Naive B cell (primary cell): Measurements from ENCODE around the gene JAZF1. TPM values are rescaled to one million over a fixed set of nuclear protein-coding genes. Genes with fewer than 3 reads are reported as not detected.

Source experiments
- ATAC-seq, 2 donors: fragments of 150-1000 bp; cut with Tn5 transposase; 2 replicates each; pipeline ENCODE4 v1.10.0; 2021; ENCODE audit warnings: low read depth in 2 of 2, mild to moderate bottlenecking in 2 of 2, moderate library complexity in 2 of 2
- DNase-seq: peaks from one replicate; pipeline ENCODE4 v3.0.0; 2022
- H3K27ac Mint-ChIP-seq, 6 donors: one replicate each; pipeline ENCODE4 v1.8.0; 2020 to 2022; ENCODE audit warnings: mild to moderate bottlenecking in 6 of 6, mixed read lengths in 6 of 6, moderate library complexity in 5 of 6, inconsistent platforms in 2 of 6
- H3K27me3 Mint-ChIP-seq, 3 donors: one replicate each; pipeline ENCODE4 v1.8.0; 2021 to 2022; ENCODE audit warnings: mixed read lengths in 3 of 3, mild to moderate bottlenecking in 1 of 3
- H3K36me3 Mint-ChIP-seq, 2 donors: one replicate each; pipeline ENCODE4 v1.8.0; 2020 to 2022; ENCODE audit warnings: mixed read lengths in 2 of 2, inconsistent platforms in 1 of 2, mild to moderate bottlenecking in 1 of 2
- H3K4me1 Mint-ChIP-seq, 3 donors: one replicate each; pipeline ENCODE4 v1.8.0; 2020 to 2022; ENCODE audit warnings: mixed read lengths in 3 of 3, inconsistent platforms in 1 of 3, mild to moderate bottlenecking in 1 of 3, moderate library complexity in 1 of 3
- H3K4me3 Mint-ChIP-seq, 8 donors: one replicate each; pipeline ENCODE4 v1.8.0; 2020 to 2022; ENCODE audit warnings: mild to moderate bottlenecking in 8 of 8, mixed read lengths in 8 of 8, moderate library complexity in 8 of 8, inconsistent platforms in 2 of 8
- H3K9me3 Mint-ChIP-seq, 7 donors: one replicate each; pipeline ENCODE4 v1.8.0; 2020 to 2022; ENCODE audit warnings: mixed read lengths in 7 of 7, mild to moderate bottlenecking in 5 of 7, inconsistent platforms in 2 of 7, moderate library complexity in 1 of 7
- polyA plus RNA-seq, 6 donors: library from polyadenylated mRNA; unstranded; fragments of 300-500 nt; fragmentation: Illumina TruSeq; gene quantifications; one replicate each; pipeline ENCODE4 v1.2.3, GENCODE V29; 2021; ENCODE audit warnings: low read depth in 6 of 6

JAZF1 gene
- polyA plus RNA-seq, 6 donors from 2014 or later: 25.4 to 37.7 (median 28.3) TPM

GRCh38 chr7:28078036-28078901 lies 102.3 kb downstream of the JAZF1 start:
- DNase-seq (peak; percentile 45), ATAC-seq (peak in 1 of 2 donors; percentile 40)
- H3K4me3 Mint-ChIP-seq: no peak overlapping the region
- no peaks in the 10 kb centered on the region for H3K36me3 Mint-ChIP-seq
- no peaks in the 10 kb centered on the region for H3K9me3 Mint-ChIP-seq
- H3K4me1 Mint-ChIP-seq: peaks cover 39 to 65% (median 59%) of the 10 kb centered on the region in 3 donors
- no peaks in the 10 kb centered on the region for H3K27me3 Mint-ChIP-seq
- H3K27ac Mint-ChIP-seq: peak overlapping the region in 1 of 6 donors; percentile 36

GRCh38 chr7:28077616-28078015 lies 103.0 kb downstream of the JAZF1 start:
- peak overlapping the region in 2 of 6 donors; percentile 36 to 58 for H3K27ac Mint-ChIP-seq
- no peak overlapping the region for H3K4me3 Mint-ChIP-seq
- no peaks in the 10 kb centered on the region for H3K27me3 Mint-ChIP-seq
- no peaks in the 10 kb centered on the region for H3K9me3 Mint-ChIP-seq
- H3K36me3 Mint-ChIP-seq: no peaks in the 10 kb centered on the region
- ATAC-seq (no peak), DNase-seq (no peak)
- H3K4me1 Mint-ChIP-seq: peaks cover 33 to 63% (median 58%) of the 10 kb centered on the region in 3 donors

- Mint-ChIP-seq H3K4me3 (peak overlapping the region in 1 of 8 donors; percentile 18), H3K27ac (no peak overlapping the region), H3K36me3 (no peaks in the 10 kb centered on the region), H3K9me3 (no peaks in the 10 kb centered on the region), H3K4me1 (peaks cover 26 to 58% (median 50%) of the 10 kb centered on the region in 3 donors), H3K27me3 (no peaks in the 10 kb centered on the region)
- ATAC-seq (no peak), DNase-seq (no peak)
Measured at GRCh38 chr7:28076423-28077200, 104.0 kb downstream of the JAZF1 start.

- ATAC-seq (no peak), DNase-seq (no peak)
- peak overlapping the region in 1 of 6 donors; percentile 61 for H3K27ac Mint-ChIP-seq
- no peaks in the 10 kb centered on the region for H3K27me3 Mint-ChIP-seq
- no peaks in the 10 kb centered on the region for H3K36me3 Mint-ChIP-seq
- no peaks in the 10 kb centered on the region for H3K9me3 Mint-ChIP-seq
- no peak overlapping the region for H3K4me3 Mint-ChIP-seq
- peaks cover 18 to 51% (median 44%) of the 10 kb centered on the region in 3 donors for H3K4me1 Mint-ChIP-seq
Measured at GRCh38 chr7:28075674-28076358, 104.8 kb downstream of the JAZF1 start.

GRCh38 chr7:28072876-28073514 lies 107.6 kb downstream of the JAZF1 start:
- Mint-ChIP-seq H3K9me3 (no peaks in the 10 kb centered on the region), H3K27ac (no peak overlapping the region), H3K4me3 (no peak overlapping the region), H3K36me3 (peaks cover 0 to 6% of the 10 kb centered on the region in 2 donors), H3K27me3 (no peaks in the 10 kb centered on the region), H3K4me1 (peaks cover 23 to 59% (median 55%) of the 10 kb centered on the region in 3 donors)
- no peak for ATAC-seq
- DNase-seq: no peak

GRCh38 chr7:28071570-28071969 lies 109.0 kb downstream of the JAZF1 start:
- Mint-ChIP-seq H3K27me3 (no peaks in the 10 kb centered on the region), H3K9me3 (no peaks in the 10 kb centered on the region)

GRCh38 chr7:28070297-28071055 lies 110.1 kb downstream of the JAZF1 start:
- ATAC-seq: no peak

More at GRCh38 chr7:28071570-28071969, 109.0 kb downstream of the JAZF1 start:
- H3K4me1 Mint-ChIP-seq: peaks cover 24 to 62% (median 59%) of the 10 kb centered on the region in 3 donors
- H3K36me3 Mint-ChIP-seq: peaks cover 0 to 6% of the 10 kb centered on the region in 2 donors
- no peak overlapping the region for H3K27ac Mint-ChIP-seq
- DNase-seq (no peak), ATAC-seq (no peak)
- no peak overlapping the region for H3K4me3 Mint-ChIP-seq

GRCh38 chr7:28069807-28070206 lies 110.8 kb downstream of the JAZF1 start:
- DNase-seq (no peak), ATAC-seq (no peak)
- Mint-ChIP-seq H3K36me3 (peaks cover 0 to 6% of the 10 kb centered on the region in 2 donors), H3K4me1 (peaks cover 25 to 69% (median 60%) of the 10 kb centered on the region in 3 donors), H3K4me3 (no peak overlapping the region), H3K27ac (peak overlapping the region in 2 of 6 donors; percentile 37 to 38), H3K9me3 (no peaks in the 10 kb centered on the region), H3K27me3 (no peaks in the 10 kb centered on the region)

More at GRCh38 chr7:28070297-28071055, 110.1 kb downstream of the JAZF1 start:
- H3K27me3 Mint-ChIP-seq: no peaks in the 10 kb centered on the region
- H3K9me3 Mint-ChIP-seq: no peaks in the 10 kb centered on the region
- peaks cover 24 to 63% (median 60%) of the 10 kb centered on the region in 3 donors for H3K4me1 Mint-ChIP-seq
- H3K4me3 Mint-ChIP-seq: no peak overlapping the region
- H3K27ac Mint-ChIP-seq: peak overlapping the region in 2 of 6 donors; percentile 24 to 87
- DNase-seq: no peak
- peaks cover 0 to 6% of the 10 kb centered on the region in 2 donors for H3K36me3 Mint-ChIP-seq

- Mint-ChIP-seq H3K27ac (peak overlapping the region in 2 of 6 donors; percentile 16 to 42), H3K36me3 (peaks cover 0 to 6% of the 10 kb centered on the region in 2 donors), H3K4me3 (no peak overlapping the region), H3K9me3 (no peaks in the 10 kb centered on the region), H3K27me3 (no peaks in the 10 kb centered on the region), H3K4me1 (peaks cover 24 to 73% (median 58%) of the 10 kb centered on the region in 3 donors)
- ATAC-seq (no peak), DNase-seq (no peak)
Measured at GRCh38 chr7:28069388-28069787, 111.2 kb downstream of the JAZF1 start.

- peak overlapping the region in 1 of 8 donors; percentile 44 for H3K4me3 Mint-ChIP-seq
- ATAC-seq: no peak
- H3K4me1 Mint-ChIP-seq: peaks cover 24 to 73% (median 52%) of the 10 kb centered on the region in 3 donors
- no peaks in the 10 kb centered on the region for H3K27me3 Mint-ChIP-seq
- H3K36me3 Mint-ChIP-seq: peaks cover 0 to 6% of the 10 kb centered on the region in 2 donors
- no peaks in the 10 kb centered on the region for H3K9me3 Mint-ChIP-seq
- peak overlapping the region in 2 of 6 donors; percentile 16 to 42 for H3K27ac Mint-ChIP-seq
- no peak for DNase-seq
Measured at GRCh38 chr7:28068811-28069216, 111.8 kb downstream of the JAZF1 start.

GRCh38 chr7:28067171-28067570 lies 113.4 kb downstream of the JAZF1 start:
- no peak for DNase-seq
- no peak for ATAC-seq
- Mint-ChIP-seq H3K4me1 (peaks cover 27 to 76% (median 53%) of the 10 kb centered on the region in 3 donors), H3K4me3 (no peak overlapping the region), H3K27me3 (no peaks in the 10 kb centered on the region), H3K9me3 (no peaks in the 10 kb centered on the region), H3K27ac (peak overlapping the region in 1 of 6 donors; percentile 24), H3K36me3 (peaks cover 0 to 6% of the 10 kb centered on the region in 2 donors)

GRCh38 chr7:28065721-28066285 lies 114.8 kb downstream of the JAZF1 start:
- DNase-seq: no peak
- peaks cover 30 to 80% (median 57%) of the 10 kb centered on the region in 3 donors for H3K4me1 Mint-ChIP-seq
- no peak for ATAC-seq
- H3K27me3 Mint-ChIP-seq: no peaks in the 10 kb centered on the region
- peak overlapping the region in 1 of 8 donors; percentile 21 for H3K4me3 Mint-ChIP-seq
- H3K36me3 Mint-ChIP-seq: peaks cover 0 to 6% of the 10 kb centered on the region in 2 donors
- peak overlapping the region in 2 of 6 donors; percentile 9 to 38 for H3K27ac Mint-ChIP-seq
- no peaks in the 10 kb centered on the region for H3K9me3 Mint-ChIP-seq
